ENCODE measurements around the gene NTN1.

The NTN1 gene

GRCh38 chr17:9071811-9072498 is 50.6 kb downstream of the NTN1 start:
- no peak for TF ChIP-seq CTCF (IDR thresholded peaks at IDR 0.05; ENCODE audit: borderline replicate concordance, insufficient read depth, low read depth, low read length)
- H3K4me3 ChIP-seq (ENCODE audit: low read depth, low read length): no peak overlapping the region

- H3K4me3 ChIP-seq (ENCODE audit: low read depth, low read length): no peak overlapping the region
- TF ChIP-seq CTCF (IDR thresholded peaks at IDR 0.05; ENCODE audit: borderline replicate concordance, insufficient read depth, low read depth, low read length): no peak
These were observed 51.5 kb downstream of the NTN1 start for GRCh38 chr17:9072696-9073339.

GRCh38 chr17:9074131-9074530 is 52.8 kb downstream of the NTN1 start:
- no peak overlapping the region for H3K4me3 ChIP-seq (ENCODE audit: low read depth, low read length)

GRCh38 chr17:9079461-9080103 is 58.3 kb downstream of the NTN1 start:
- no peak overlapping the region for H3K4me3 ChIP-seq (ENCODE audit: low read depth, low read length)
- TF ChIP-seq CTCF (IDR thresholded peaks at IDR 0.05; ENCODE audit: borderline replicate concordance, insufficient read depth, low read depth, low read length): no peak

More at GRCh38 chr17:9074131-9074530, 52.8 kb downstream of the NTN1 start:
- no peak for TF ChIP-seq CTCF (IDR thresholded peaks at IDR 0.05; ENCODE audit: borderline replicate concordance, insufficient read depth, low read depth, low read length)

- no peak overlapping the region for H3K4me3 ChIP-seq (ENCODE audit: low read depth, low read length)
- TF ChIP-seq CTCF (IDR thresholded peaks at IDR 0.05; ENCODE audit: borderline replicate concordance, insufficient read depth, low read depth, low read length): no peak
These were observed 59.1 kb downstream of the NTN1 start for GRCh38 chr17:9080296-9080914.

- TF ChIP-seq CTCF (IDR thresholded peaks at IDR 0.05; ENCODE audit: borderline replicate concordance, insufficient read depth, low read depth, low read length): no peak
- no peak overlapping the region for H3K4me3 ChIP-seq (ENCODE audit: low read depth, low read length)
These were observed 59.7 kb downstream of the NTN1 start for GRCh38 chr17:9080983-9081382.

Data from GM12875 (cell line).